G401.6 (cell line): ENCODE measurements around the gene PPFIBP2.
"Not testable (repeated sequence)": the region's sequence is repeated elsewhere in the genome, so short reads cannot be mapped to it uniquely, and the experiment has no call there.

Experiments
- FAIRE-seq: peaks from 2 replicates; lab custom pipeline; 2012; peaks lifted over from hg19 to GRCh38; lab: Jason Lieb, UNC

Gene PPFIBP2

GRCh38 chr11:7638710-7639642 lies 125.2 kb downstream of the PPFIBP2 start:
- no peak for FAIRE-seq

- no peak for FAIRE-seq
These were observed 125.8 kb downstream of the PPFIBP2 start for GRCh38 chr11:7639643-7640025.

- no peak for FAIRE-seq
These were observed 127.0 kb downstream of the PPFIBP2 start for GRCh38 chr11:7640816-7641215.

DNA sequence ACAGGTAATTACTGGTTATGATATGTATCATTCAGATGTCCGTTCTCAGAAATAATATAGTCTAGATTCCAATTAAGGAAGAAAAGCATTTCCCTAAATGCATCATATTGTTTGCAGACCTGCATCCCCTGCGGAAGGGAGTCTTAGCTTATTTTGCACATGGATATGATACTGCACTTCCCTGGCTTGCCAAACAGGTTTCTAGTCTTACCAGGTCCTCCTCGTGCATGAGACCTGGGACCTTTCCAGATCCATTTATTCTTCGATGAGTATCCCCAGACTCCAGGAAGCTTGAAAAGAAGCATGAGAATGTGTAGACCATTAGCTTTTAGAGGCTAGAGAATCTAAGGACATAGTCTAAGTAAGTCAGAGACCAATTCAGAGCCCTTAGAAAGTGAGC lies 128.9 kb downstream of the PPFIBP2 start:
- no peak for FAIRE-seq

DNA sequence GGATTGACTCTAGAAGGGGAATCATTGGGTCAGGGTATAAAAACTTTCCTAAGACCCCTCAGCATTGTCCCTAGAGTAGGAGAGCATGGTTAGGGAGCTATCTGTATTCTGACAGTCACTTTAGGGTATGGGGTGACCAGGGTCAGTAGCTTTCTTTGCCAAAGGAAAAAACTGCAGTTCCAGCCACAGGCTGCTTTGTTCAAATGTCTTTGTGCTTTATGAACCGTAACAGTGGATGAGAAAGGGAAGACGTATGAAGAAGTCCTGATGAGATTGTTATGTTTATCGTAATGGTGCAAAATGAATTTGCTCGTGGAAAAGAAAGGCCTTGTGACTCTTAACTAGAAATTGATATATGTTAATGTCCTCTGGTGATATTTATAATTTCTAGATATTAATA lies 129.5 kb downstream of the PPFIBP2 start:
- no peak for FAIRE-seq

- FAIRE-seq, result no peak
These were observed 131.4 kb downstream of the PPFIBP2 start for GRCh38 chr11:7645206-7645605.

DNA sequence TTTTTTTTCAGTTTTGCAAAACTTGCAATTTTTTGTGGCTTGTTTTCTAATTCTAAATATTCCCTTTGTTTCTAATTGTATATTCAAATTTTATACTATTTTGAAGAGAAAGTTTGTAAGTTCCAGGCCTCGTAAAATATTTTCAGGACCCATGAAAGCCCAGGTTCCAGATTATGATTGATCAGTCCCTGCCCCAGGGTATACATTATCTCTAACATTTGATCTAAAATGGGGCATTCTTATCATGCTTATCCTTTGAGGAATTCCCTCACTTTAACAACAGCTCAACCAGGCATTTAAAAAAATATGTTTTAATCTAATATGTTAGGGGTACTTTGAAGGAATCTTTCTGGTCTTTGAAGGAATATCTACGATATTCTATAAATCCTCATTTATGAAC lies 133.1 kb downstream of the PPFIBP2 start:
- no peak for FAIRE-seq

DNA sequence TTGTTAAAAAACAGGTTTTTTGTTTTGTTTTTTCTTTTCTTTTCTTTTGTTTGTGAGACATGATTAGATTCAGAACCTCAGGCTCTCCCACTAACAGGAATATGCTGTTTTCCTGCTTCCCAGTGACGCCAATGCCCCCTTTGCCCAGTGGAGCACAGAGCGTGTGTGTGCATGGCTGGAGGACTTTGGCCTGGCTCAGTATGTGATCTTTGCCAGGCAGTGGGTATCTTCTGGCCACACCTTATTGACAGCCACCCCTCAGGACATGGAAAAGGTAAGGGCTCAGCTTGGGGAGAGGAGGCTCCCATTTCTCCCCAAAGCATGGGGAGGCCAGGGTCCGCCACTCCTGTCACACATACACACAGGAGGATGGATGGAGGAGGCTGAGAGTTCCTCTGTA lies 134.5 kb downstream of the PPFIBP2 start:
- no peak for FAIRE-seq

GRCh38 chr11:7651140-7651551 lies 137.3 kb downstream of the PPFIBP2 start:
- no peak for FAIRE-seq

GRCh38 chr11:7651700-7652099 lies 137.9 kb downstream of the PPFIBP2 start:
- no peak for FAIRE-seq

DNA sequence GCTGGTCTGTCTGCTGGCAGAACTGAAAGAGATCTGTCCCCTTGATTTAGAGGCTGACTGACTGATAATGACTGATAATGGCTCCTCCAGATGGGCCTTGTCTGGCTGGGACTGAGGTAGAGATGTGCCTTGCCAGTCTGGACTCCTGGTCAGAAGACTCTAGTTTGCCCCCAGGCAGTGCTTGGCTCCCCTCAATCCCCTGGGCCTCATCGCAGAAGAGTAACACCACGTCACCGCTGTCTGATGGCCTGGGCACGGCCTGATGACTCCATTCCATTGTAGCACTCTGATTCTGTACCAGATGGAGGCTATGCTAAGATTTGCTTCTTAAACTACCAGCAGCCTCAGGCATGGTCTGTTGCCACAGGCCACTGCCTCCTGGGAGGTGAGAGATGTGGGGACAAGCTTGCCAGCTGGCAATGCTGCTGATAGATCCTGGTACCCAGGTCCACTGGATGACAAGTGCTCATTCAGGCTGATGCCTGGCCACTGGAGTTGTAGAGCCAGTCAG lies 140.5 kb downstream of the PPFIBP2 start:
- no peak for FAIRE-seq

DNA sequence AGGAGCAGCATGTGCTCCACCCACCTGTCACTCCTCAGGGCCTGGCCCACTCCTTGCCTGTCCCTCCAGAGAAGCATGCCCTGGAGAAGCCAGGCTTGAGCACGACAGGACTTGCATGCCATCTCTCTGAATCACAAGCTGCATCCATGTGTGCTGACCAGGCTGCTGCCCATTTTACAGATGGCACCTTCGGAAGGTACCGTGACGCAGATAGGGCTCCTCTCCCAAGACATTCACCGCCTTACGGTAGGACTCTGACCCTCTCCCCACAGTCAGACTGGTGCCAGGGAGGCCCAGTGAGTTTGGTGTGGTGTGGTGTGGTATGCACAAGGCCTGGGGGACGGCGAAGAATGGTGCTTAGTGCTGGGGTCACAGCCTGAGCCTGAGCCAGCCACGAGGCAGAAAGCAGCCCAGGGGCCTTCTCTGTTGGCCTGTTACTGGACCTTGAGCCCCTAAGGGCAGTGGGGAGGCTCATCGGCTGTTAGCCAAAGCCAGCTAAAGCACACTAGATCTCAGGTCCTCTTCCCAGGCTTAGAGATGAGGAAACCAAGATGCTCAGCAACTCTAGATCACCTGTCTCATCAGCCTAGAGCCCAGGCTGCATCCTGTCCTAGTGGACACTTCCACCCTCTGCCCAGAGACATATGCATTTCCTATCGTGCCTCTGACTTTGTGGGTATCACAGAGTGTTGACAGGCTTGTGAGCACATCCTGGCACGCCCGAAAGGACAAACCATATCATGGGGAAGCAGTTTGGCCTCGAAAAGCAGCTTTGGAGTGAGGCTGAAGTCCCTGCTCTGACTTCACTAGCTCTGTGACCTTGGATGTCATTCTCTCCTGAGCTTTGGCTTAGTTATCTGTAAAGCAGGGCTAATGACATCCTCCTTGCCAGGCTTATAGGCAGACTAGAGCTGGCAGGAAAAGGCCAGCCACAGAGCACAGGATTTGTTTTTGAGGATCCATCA lies 141.7 kb downstream of the PPFIBP2 start:
- FAIRE-seq, result no peak

- no peak for FAIRE-seq
These were observed 142.9 kb downstream of the PPFIBP2 start for GRCh38 chr11:7656704-7657103.

DNA sequence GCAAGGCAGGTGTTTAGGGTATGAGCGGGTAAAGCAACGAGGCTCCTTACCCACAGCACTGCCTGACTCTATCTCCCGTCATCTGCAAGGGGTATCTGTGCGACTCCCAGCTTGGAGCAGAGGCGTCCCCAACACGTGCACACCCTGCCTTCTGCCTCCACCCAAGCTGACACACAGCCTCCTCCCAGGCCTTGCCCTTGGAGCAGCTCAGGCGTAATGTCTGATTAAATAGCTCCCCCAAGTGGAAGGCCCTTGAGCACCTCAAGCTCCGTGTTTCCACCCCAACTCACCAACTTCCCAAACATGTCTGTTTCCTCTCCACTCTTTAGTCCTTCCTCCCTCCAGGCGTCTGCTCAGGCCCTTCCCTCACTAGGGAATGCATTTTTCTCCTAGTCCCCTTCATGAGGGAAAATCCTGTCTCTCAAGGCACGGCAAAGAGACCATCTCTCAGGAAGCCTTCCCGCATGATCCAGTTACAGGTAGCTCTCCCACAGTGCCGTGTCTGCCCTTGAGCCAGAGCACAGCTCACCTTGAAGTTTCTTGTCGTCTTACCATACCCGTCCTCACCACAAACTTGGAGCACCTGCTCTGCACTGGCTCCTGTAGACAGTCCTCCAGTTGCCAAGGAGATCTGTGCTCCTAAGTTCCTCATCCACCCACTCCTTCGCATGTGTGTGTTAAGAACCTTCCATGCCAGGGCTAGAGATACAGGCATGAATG lies 143.7 kb downstream of the PPFIBP2 start:
- no peak for FAIRE-seq

- not testable (repeated sequence) for FAIRE-seq
These were observed 149.7 kb downstream of the PPFIBP2 start for GRCh38 chr11:7663531-7663930.

- no peak for FAIRE-seq
These were observed 151.1 kb downstream of the PPFIBP2 start for GRCh38 chr11:7664867-7665266.

DNA sequence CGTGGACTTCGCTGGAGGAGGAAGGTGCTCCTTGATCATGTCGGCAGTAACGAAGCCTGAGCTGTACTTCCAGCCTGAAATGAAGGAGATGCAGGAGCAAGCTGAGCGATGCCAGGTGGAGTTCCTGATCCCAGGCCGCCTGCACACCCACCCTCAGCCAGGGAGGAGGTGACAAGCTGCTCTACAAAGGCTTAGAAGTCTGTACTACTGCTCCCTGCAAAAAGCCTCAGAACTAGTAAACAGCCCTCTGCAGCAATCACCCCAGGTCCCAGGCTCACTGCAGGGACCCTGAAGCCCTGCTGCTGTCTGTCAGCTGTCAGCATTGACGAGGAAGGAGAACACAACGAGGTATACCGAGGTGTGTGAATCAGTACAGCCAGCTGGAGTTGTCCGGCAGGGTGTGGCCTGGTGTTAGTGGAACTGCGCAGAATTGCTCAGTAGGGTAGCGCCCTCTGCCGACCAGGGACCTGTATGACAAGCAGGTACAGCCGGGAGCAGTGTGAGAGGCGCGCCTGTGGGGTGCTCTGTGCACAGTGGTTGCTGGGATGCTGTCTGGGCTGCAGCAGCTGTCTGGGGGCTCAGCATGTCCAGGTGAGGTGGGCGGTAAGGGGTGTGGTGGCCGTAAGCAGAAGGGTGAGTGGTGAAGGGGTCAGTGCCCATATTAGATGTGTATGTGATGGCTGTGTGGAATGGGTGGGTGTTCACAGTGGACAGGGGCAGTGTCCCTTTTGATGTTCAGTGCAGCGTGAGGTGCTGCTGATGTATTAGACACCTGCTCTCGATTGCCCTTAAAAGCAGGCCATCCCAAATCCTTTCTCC lies 151.9 kb downstream of the PPFIBP2 start:
- FAIRE-seq, result peak; percentile 72

DNA sequence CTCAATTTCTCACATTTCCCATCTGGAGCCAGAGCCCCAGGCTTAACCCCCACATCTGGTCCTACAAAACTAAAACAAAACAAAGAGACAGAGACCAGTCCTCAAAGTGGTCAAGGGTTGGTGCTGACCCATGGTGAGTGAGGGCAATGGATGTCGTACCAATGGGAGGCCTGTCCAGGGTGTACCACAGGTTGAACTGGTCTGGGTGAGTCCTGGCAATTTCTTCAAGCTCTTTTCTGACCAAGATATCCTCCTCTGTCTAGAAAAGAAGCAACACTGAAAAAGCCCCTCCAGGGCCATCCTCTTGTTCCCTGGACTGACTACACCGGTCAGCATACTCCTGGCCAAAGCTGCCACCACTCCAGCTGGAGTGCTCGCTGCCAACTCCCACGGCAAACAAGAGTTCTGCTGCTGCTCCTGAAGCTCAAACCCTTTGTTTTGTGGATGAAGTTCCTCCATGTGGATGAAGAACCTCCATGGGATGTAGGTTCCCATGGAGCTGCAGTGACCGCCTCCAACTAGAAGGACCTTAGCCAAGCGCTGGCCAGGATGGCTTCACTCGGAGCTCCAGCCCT lies 152.6 kb downstream of the PPFIBP2 start:
- FAIRE-seq, result no peak

- FAIRE-seq, result no peak
These were observed 153.7 kb downstream of the PPFIBP2 start for GRCh38 chr11:7667460-7667859.

DNA sequence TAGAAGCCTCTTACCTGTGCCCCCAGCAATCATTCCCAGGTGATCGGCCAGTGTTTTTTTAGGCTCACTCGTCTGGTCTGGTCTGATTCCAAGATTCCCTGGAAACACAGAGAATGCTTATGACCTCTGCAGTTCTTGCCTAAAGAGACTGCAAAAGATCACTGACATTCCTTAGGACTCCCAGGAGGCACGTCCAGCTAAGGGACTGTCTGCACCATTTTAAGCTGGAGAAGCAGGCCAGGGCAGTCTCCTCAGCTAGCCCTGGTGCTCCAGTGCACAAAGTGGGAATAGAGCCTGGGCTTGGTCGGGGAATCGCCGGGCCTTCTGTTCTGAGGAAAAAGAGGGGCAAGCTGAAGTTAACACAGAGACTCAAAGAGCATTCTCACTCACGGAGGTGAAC lies 154.7 kb downstream of the PPFIBP2 start:
- FAIRE-seq, result no peak

GRCh38 chr11:7668911-7669310 lies 155.1 kb downstream of the PPFIBP2 start:
- no peak for FAIRE-seq
